ENCODE data around the gene GSK3B. TPM values are rescaled to one million over a fixed set of nuclear protein-coding genes. Genes with fewer than 3 reads are reported as not detected.

The GSK3B gene
- total RNA-seq, 1 donor from 2014 or later = 20.6 TPM

GRCh38 chr3:120081719-120082118 lies 12.5 kb downstream of the GSK3B start:
- H3K27ac ChIP-seq = no peak overlapping the region
- no peaks in the 10 kb centered on the region for H3K36me3 ChIP-seq
- no peak for DNase-seq (ENCODE audit: extremely low spot score in 2 of 2)
- TF ChIP-seq POLR2A (IDR thresholded peaks at IDR 0.05) (no peak), POLR2AphosphoS5 (IDR thresholded peaks at IDR 0.05; ENCODE audit: insufficient read depth in 1 of 2, low read depth in 1 of 2) (no peak)
- TF ChIP-seq, protein P1, sequence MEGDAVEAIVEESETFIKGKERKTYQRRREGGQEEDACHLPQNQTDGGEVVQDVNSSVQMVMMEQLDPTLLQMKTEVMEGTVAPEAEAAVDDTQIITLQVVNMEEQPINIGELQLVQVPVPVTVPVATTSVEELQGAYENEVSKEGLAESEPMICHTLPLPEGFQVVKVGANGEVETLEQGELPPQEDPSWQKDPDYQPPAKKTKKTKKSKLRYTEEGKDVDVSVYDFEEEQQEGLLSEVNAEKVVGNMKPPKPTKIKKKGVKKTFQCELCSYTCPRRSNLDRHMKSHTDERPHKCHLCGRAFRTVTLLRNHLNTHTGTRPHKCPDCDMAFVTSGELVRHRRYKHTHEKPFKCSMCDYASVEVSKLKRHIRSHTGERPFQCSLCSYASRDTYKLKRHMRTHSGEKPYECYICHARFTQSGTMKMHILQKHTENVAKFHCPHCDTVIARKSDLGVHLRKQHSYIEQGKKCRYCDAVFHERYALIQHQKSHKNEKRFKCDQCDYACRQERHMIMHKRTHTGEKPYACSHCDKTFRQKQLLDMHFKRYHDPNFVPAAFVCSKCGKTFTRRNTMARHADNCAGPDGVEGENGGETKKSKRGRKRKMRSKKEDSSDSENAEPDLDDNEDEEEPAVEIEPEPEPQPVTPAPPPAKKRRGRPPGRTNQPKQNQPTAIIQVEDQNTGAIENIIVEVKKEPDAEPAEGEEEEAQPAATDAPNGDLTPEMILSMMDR (IDR thresholded peaks at IDR 0.05) = no peak
- no peak overlapping the region for H3K4me3 ChIP-seq
- no peaks in the 10 kb centered on the region for H3K27me3 ChIP-seq
- intact Hi-C loops (cut with DNase I) = no loop called here
- no peaks in the 10 kb centered on the region for H3K9me3 ChIP-seq
- H3K4me1 ChIP-seq = peaks cover 36% of the 10 kb centered on the region

- H3K36me3 ChIP-seq = no peaks in the 10 kb centered on the region
- intact Hi-C loops (cut with DNase I) = no loop called here
These were observed 13.4 kb downstream of the GSK3B start for GRCh38 chr3:120080836-120081235.

GRCh38 chr3:120077731-120078130 lies 16.5 kb downstream of the GSK3B start:
- Histone ChIP-seq H3K4me3 (no peak overlapping the region), H3K9me3 (no peaks in the 10 kb centered on the region), H3K4me1 (peaks cover 21% of the 10 kb centered on the region), H3K27ac (no peak overlapping the region), H3K27me3 (no peaks in the 10 kb centered on the region), H3K36me3 (no peaks in the 10 kb centered on the region)
- intact Hi-C loops (cut with DNase I) = no loop called here
- DNase-seq (ENCODE audit: extremely low spot score in 2 of 2) = no peak
- TF ChIP-seq, protein P1 (IDR thresholded peaks at IDR 0.05) = no peak
- no peak for TF ChIP-seq POLR2A (IDR thresholded peaks at IDR 0.05)
- no peak for TF ChIP-seq POLR2AphosphoS5 (IDR thresholded peaks at IDR 0.05; ENCODE audit: insufficient read depth in 1 of 2, low read depth in 1 of 2)

More at GRCh38 chr3:120080836-120081235, 13.4 kb downstream of the GSK3B start:
- H3K27ac ChIP-seq = no peak overlapping the region
- no peaks in the 10 kb centered on the region for H3K27me3 ChIP-seq
- peaks cover 27% of the 10 kb centered on the region for H3K4me1 ChIP-seq
- TF ChIP-seq, protein P1 (IDR thresholded peaks at IDR 0.05) = no peak
- no peak for TF ChIP-seq POLR2AphosphoS5 (IDR thresholded peaks at IDR 0.05; ENCODE audit: insufficient read depth in 1 of 2, low read depth in 1 of 2)
- TF ChIP-seq POLR2A (IDR thresholded peaks at IDR 0.05) = no peak
- no peak overlapping the region for H3K4me3 ChIP-seq
- no peaks in the 10 kb centered on the region for H3K9me3 ChIP-seq
- DNase-seq (ENCODE audit: extremely low spot score in 2 of 2) = no peak

GRCh38 chr3:120072867-120073525 lies 21.3 kb downstream of the GSK3B start:
- H3K27ac ChIP-seq = no peak overlapping the region
- peaks cover 4% of the 10 kb centered on the region for H3K4me1 ChIP-seq
- H3K27me3 ChIP-seq = no peaks in the 10 kb centered on the region
- H3K9me3 ChIP-seq = no peaks in the 10 kb centered on the region
- no peaks in the 10 kb centered on the region for H3K36me3 ChIP-seq
- intact Hi-C loops (cut with DNase I) = no loop called here
- TF ChIP-seq, protein P1 (IDR thresholded peaks at IDR 0.05) = no peak
- no peak for TF ChIP-seq POLR2A (IDR thresholded peaks at IDR 0.05)
- TF ChIP-seq POLR2AphosphoS5 (IDR thresholded peaks at IDR 0.05; ENCODE audit: insufficient read depth in 1 of 2, low read depth in 1 of 2) = no peak
- H3K4me3 ChIP-seq = no peak overlapping the region
- DNase-seq (ENCODE audit: extremely low spot score in 2 of 2) = no peak

- Histone ChIP-seq H3K27me3 (no peaks in the 10 kb centered on the region), H3K4me1 (peaks cover 4% of the 10 kb centered on the region), H3K36me3 (no peaks in the 10 kb centered on the region), H3K9me3 (no peaks in the 10 kb centered on the region), H3K4me3 (no peak overlapping the region), H3K27ac (no peak overlapping the region)
- TF ChIP-seq POLR2AphosphoS5 (IDR thresholded peaks at IDR 0.05; ENCODE audit: insufficient read depth in 1 of 2, low read depth in 1 of 2) (no peak), POLR2A (IDR thresholded peaks at IDR 0.05) (no peak)
- TF ChIP-seq, protein P1 (IDR thresholded peaks at IDR 0.05) = no peak
- no peak for DNase-seq (ENCODE audit: extremely low spot score in 2 of 2)
- intact Hi-C loops (cut with DNase I) = no loop called here
These were observed 23.0 kb downstream of the GSK3B start for GRCh38 chr3:120071259-120071658.

All from vagina (tissue), 2 donors.